GM21717 (cell line): ENCODE measurements around the gene SNCB.
A peak's percentile ranks its signal among the peaks of the same experiment; 100 is the strongest.

Experiments
- ATAC-seq: cut with Tn5 transposase; IDR thresholded peaks from one replicate; pipeline ENCODE4 v1.9.1; 2021; ENCODE audit warnings: mild to moderate bottlenecking, moderate library complexity; ENCODE audit not compliant: unreplicated experiment

Gene SNCB

GRCh38 chr5:176625512-176625911, 4.8 kb downstream of the SNCB start:
- ATAC-seq = no peak

DNA sequence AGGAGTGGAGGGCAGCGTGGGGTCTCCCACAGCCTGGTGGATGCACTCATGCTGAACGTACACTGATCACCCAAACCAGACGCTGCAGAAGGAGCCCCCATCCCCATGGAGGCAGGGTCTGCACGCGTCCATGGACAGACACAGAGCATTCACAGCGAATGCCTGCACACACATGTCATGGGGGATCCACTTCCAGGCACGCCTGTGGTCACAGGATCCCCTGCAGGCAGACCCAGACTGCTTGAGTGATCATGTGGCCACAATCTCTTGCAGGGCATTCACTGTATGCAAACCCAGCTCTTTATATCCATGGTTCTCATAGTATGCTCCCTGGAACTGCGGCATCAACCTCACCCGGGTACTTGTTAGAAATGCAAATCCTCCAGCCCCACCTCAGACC, 5.4 kb downstream of the SNCB start:
- ATAC-seq = no peak

DNA sequence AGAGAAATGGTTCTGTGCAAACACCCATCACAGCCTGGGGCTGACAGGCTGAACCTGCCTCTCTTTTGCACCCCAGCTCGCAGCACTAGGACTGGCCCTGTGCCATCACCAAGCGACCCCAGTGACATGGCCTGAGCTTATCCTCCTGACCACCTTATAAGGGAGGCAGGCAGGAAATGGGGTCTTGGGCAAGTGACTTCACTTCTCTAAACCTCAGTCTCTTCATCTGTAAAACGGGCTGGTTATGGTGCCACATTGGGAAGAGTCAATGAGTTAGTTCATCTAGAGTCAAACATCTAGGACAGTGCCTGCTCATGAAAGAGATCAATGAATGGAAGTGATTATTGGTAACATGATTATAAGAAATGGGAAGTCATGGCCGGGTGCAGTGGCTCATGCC, 6.2 kb downstream of the SNCB start:
- ATAC-seq = no peak

GRCh38 chr5:176621661-176622079, 8.7 kb downstream of the SNCB start:
- ATAC-seq = no peak

DNA sequence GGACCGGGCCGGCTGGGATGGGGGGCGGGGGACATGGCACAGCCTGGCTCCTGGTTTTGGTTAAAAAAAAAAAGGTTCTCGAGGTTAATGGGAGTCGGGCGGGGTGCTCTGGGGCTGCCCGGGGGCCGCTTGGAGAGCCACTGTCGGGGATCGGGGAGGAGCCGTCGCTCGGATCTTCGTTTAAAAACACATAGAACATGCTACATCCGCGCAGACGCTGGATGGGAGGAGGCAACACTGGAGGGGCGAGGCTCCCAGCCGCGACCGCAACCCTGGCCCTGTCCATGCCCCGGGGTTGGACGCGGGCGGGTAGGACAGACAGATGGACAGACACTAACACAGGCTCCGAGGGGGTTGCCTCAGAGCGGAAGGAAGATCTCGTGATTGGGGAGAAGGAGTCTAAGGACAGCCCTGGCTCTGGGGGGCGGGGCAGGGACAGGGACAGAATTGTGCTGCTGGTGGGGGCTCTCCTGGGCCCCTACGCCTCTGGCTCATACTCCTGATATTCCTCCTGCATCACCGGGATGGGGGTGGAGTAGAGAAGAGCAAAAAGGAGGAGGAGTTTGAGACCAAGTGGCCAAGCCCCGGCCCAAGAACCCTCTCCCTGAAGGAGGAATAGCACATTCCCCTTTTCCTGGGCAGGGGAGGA, 9.9 kb downstream of the SNCB start:
- no peak for ATAC-seq

GRCh38 chr5:176619569-176620332, 10.6 kb downstream of the SNCB start:
- ATAC-seq = no peak

DNA sequence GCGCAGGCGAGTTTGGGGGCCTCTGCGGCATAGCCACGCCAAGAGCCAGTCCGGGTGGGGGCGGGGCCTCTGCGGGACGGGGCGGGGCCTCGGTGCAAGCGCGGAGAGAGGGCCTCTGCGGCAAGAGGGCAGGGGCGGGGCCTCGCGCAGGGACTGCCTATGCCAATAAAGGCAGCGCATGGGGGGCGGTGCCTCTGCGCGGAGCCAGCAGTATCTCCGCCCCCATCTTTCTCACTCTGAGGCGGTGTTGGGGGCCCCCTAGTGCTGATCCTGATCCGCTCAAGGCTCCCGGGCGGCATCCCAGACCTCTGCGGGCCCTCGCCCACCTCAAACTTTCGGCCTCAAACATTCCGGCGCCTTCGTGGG, 11.1 kb downstream of the SNCB start:
- peak; percentile 65 for ATAC-seq

DNA sequence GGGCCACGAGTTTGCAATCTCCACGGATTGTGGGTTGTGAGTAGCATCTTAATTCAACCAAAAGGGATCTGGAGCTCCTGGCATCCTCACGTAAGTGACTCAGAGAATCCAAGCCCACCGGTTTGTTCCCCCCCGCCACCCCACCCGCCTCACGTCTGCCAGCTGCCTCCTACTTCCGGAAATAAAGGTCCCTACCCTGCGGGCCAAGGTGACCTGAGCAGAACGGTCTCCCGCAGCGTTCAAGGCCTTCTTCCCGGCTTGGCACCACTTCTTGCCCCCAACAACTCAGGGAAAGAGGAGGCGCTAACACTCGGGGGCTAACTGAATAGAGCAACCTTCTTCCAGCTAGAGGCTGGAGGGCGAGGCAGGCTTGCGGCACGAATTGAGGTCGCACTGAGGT, 11.6 kb downstream of the SNCB start:
- no peak for ATAC-seq

- no peak for ATAC-seq
Observed at GRCh38 chr5:176616511-176616910, 13.8 kb downstream of the SNCB start.

GRCh38 chr5:176614805-176615478, 15.4 kb downstream of the SNCB start:
- ATAC-seq = no peak

- no peak for ATAC-seq
Observed at GRCh38 chr5:176612855-176613254, 17.5 kb downstream of the SNCB start.

GRCh38 chr5:176612008-176612407, 18.3 kb downstream of the SNCB start:
- ATAC-seq = no peak

- no peak for ATAC-seq
Observed at GRCh38 chr5:176611435-176611834, 18.9 kb downstream of the SNCB start.

DNA sequence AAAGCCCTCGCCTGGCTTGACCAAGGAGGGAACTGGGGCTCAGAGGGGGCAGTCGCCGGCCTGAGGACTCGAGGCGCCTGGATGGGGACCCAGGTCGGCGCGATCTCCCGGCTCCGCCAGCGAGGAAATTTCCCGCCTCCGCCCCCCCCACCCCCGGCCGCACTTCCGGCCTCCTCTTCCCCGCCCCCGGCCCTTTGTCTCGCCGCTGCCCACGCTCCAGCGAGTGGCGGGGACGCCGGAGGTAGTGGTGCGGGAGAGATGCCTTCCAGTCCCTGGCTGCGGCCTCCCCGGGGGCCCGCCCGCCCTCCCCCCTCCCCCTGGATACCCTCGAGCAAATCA, 19.9 kb downstream of the SNCB start:
- peak; percentile 7 for ATAC-seq

GRCh38 chr5:176609724-176610434, 20.5 kb downstream of the SNCB start, which contains the start of gene GPRIN1:
Gene GPRIN1, minus strand, starts transcription at chr5:176610156. Its CDS starts 10,322 bp downstream, at chr5:176599834.
- peak; percentile 56 for ATAC-seq

- no peak for ATAC-seq
Observed at GRCh38 chr5:176608937-176609723, 21.2 kb downstream of the SNCB start.

- no peak for ATAC-seq
Observed at GRCh38 chr5:176608142-176608705, 22.1 kb downstream of the SNCB start.

GRCh38 chr5:176606875-176607274, 23.5 kb downstream of the SNCB start:
- no peak for ATAC-seq

GRCh38 chr5:176606032-176606431, 24.3 kb downstream of the SNCB start:
- ATAC-seq = no peak

DNA sequence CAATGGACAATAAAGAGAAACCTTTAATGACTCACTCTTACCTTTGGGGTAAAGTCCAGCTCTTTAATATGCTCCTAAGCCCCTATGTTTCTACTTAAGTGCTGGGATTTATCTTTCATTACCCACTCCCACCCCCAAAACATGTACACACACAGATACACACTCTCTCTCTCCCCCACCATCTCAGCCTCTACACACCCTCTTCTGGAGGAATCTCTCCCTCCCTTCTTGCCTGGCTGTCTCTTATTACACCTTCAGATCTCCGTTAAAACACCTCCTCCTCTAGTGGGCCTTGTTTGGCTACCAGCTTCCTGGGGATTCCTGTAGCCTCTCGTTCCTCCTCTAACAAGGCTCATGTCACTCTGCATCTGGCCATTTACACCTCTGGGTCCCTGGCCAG, 27.2 kb downstream of the SNCB start:
- ATAC-seq = no peak
